GM19463 (cell line): ENCODE measurements around the gene MEGF6.

Source experiments
- ATAC-seq: cut with Tn5 transposase; IDR thresholded peaks from one replicate; pipeline ENCODE4 v1.9.1; 2021; ENCODE audit warnings: mild to moderate bottlenecking, moderate library complexity; ENCODE audit not compliant: unreplicated experiment

The MEGF6 gene

DNA sequence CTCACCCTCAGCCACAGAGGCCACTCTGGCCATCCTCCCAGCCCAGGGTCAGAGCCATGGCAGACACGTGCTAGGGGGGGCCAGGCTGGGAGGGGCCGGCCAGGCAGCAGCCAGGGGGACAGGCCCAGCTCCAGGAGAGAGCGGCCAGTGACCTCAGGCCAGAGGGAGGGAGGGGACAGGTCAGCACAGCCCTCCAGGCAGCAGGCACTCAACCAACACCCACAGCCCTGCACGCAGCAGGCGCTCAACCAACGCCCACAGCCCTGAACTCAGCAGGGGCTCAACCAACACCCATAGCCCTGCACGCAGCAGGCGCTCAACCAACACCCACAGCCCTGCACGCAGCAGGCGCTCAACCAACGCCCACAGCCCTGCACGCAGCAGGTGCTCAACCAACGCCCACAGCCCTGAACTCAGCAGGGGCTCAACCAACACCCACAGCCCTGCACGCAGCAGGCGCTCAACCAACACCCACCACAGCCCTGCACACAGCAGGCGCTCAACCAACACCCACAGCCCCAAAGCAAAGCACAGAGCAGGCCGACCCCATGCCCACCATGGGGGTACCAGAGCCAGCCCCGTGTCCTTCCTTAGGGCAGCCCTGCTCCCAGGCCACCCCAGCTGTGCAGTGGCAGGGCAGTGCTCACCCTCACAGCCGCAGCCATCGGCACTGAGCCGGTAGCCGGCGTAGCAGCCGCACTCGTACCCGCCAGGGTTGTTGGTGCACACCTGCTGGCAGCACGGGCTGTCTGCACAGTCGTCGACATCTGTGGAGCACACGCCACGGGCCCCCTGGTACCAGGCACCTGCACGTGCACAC is 101.0 kb downstream of the MEGF6 start:
- no peak for ATAC-seq

DNA sequence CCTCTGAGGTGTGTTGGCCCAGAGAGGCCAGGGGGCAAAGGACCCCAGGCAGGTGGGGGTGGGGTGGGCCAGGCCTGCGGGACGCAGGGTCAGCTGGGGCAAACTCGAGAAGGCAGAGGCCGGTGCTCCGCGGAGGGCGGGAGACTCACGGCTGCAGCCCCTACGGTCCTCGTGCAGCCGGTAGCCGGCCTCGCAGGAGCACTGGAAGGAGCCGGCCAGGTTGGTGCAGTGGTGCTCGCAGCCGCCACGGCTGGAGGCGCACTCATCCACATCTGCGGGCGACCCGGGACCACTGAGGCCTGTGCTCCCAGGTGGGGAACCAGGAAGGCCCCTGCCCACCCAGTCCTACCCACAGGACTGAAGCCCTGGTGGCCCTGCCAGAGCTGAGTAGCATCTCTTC is 101.6 kb downstream of the MEGF6 start:
- no peak for ATAC-seq

DNA sequence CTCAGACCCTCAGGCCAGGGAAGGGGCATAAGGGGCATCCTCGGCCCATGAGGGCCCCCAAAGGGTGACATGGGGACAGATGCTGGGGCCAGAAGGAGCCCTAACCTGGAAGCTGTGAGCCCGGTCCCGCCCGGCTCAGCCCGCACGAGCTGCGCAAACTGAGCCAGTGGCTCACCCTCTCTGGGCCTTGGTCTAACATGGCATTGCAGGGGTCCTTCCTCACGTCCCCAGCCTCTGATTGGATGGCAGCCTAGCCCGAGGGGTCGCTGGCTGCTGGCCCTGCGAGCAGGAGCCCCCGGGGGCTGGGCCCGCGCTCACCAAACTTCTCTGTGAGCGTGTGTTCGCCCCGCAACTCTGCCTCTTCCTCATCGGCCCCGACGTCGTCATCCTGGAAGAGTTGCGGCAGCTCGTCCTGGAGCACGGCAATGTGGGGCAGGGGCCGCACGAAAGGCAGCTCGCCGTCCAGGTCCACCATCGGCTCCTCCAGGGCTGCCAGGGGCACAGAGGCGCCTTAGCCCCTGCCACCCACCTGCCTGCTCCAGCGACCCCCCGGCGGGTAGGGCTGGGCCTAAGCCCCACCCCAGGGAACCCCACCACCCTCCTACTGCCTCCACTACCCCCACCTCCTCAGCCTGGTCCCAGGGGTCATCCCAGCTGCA is 102.4 kb downstream of the MEGF6 start:
- ATAC-seq, result no peak

DNA sequence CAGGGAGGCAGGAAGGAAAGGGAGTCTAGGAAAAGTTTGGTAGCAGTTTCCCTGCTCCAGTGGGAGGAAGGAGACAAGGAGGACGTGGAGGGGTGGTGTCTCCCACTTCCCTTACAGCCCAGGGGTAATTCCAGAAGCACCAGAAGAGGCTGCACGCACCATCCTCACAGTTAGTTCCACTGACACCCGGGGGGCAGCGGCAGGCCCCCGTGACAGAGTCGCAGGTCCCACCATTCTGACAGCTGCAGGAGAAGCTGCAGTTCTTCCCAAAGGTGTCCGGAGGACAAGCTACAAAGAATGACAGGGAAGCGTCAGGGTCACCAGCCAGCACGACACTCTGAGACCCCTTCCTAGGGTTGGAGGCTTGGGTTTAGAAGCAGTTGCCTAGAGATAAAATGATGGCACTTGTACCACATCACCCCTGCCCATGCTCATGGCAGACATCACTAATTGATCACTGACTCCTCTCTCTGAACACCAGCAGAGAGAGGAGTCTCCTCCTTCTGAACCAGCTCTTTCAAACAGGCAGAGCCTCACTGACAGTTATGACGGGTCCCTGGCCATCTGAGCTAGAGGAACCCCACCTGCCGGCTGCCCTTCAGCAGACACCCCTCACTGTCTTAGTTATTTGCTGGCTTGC is 103.6 kb downstream of the MEGF6 start:
- no peak for ATAC-seq

DNA sequence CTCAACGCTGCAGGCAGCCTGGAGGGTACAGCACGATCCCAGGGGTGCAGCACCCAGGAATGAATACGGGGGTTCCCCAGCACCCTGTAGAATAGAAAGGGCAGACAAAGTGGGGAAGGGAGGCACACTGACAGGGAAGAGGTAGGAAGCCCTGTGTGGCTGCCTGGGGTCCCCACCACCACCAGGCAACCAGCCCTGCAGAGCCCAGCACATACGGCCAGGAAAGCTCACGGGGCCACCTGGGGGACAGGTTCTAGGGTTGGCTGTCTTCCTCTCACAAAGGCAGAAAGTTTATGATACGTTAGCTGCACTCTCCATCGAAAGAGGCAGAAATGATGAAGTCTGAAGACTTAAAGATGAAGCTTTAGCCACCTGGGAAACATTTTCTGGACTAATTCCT is 104.4 kb downstream of the MEGF6 start:
- no peak for ATAC-seq

DNA sequence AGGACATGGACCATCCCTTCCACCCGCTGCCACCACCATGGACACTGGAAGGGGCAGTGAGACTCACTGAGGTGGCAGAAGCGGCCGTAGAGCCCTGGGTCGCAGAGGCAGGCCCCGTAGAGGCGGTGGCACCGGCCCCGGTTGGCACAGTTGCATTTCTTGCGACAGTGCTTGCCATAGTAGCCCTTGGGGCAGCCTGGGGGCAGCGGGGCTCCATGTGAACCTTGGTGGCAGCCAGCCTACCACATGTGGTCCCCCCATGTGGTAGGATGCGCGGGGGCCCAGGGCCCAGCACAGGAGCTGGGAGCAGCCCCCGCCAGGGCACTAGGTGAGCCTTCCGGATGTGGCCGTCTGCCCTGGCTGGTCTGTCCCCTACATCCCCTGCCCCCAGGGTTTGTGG is 105.3 kb downstream of the MEGF6 start:
- no peak for ATAC-seq

DNA sequence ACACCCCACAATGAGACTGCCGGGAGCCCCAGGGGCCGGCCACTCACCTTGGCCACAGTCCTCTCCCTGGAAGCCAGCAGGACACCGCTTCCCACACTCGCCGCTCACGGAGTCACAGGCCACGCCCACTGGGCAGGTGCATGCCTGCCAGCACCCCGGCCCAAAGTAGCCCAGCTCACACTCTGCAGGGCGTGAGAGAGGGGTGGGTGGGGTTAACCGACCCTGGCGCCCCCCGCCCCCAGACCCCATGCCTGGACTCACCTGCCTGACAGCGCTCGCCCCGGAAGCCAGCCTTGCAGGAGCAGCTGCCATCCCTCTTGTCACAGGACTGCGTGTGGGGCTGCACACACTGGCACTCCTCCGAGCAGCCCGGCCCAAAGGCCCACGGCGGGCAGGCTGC is 106.1 kb downstream of the MEGF6 start:
- ATAC-seq, result no peak

DNA sequence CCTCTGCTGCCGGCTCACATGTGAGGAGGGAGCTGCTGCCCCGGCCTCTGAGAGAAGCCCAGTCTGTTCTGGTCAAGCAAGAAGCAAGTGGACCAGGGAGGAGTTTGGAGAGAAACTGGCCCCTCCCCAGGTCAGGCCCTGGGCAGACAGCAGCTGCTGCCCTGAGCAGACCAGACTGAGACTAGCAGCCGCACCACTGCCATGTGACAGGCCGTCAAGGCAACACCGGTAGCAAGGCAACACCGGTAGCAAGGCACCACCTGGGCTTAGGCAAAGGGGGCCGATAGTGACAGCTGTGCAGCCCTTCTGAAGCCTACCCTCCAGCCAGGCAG is 106.5 kb downstream of the MEGF6 start:
- ATAC-seq, result no peak

DNA sequence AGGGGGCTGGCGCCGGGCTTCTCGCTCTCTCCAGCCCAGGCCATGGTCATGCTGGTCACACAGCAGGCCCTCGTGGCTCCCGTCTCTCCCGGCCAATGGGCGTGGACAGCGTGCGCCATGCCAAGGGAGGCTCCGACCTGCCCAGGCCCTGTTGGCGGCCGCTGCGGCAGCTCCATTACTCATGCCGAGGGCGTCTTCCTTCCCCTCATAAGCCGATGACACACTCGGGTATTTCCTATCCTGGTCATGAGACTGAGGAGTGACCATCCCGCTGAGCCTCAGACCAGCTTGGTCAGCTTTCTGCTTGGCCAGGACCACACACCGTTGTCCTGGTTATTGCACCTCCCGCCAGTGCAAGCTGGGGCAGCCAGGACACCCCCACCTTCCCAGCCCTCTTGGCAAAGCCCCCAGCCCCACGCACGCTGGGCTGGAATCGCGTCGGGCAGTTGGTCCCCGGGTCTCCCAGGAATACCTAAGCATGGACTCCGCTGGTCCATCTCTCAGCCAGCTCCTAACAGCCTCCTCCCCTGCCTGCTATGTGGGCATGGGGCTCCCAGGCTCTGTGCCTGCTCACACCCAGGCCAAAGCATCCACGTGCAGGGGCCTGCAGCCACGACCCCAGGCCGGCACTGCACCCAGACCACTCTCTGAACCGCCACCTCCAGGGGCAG is 107.0 kb downstream of the MEGF6 start:
- ATAC-seq, result no peak

DNA sequence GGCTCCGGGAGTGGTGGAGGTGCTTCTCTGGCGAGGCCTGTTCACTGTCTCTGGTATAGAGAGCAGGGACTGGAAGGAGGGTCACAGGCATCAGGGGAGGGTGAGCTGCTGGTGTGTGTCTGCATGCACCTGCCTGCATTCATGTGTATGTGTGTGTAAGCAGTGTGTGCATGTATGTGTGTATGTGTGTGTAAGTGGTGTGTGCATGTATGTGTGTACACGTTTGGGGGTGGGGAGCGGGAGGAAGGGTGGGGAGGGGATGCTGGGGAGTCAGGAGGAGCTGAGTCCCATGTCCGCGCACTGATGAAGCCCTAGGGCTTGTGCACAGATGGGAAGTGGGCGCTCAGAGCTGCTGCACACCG is 107.8 kb downstream of the MEGF6 start:
- no peak for ATAC-seq

DNA sequence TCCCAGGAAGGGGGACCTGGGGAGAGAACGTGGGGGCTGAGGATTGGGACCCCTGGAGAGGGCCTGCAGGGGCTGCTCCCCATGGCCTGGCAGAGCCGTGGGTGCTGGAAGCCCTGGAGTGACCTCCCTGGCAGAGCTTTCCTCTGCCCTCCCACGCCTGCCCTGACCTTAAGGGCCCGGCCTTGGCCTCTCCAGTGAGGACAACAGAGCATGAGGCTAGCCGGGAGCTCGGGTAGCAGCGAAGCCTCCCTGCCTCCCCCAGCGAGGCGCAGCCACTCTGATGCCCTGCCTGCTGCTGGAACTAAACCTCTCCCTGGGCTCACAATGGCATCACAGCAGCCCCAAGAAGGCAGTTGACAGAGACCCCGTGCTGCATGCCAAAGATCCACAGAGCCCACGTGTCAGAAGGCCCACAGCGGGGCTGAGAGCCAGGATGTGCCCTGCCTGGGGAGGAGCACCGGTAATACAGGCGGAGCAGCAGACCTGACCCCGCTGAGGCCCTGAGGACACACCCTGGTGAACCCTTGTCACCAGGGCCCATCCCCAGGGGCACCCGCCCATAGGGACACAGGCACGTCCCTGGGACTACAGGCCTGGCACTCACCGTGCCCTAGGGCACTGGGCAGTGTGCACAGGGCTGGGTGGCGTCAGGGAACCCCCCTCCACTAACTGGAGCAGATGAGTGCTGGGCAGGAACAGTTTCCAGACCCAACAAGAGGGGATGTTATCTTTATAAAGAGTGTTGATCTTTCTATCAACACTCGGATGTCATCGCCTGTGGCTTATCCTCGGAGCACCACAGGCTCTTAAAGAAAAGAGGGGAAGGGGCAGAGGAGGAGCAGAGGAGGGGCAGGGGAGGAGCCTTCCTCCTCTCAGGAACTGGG is 108.4 kb downstream of the MEGF6 start:
- ATAC-seq, result no peak

DNA sequence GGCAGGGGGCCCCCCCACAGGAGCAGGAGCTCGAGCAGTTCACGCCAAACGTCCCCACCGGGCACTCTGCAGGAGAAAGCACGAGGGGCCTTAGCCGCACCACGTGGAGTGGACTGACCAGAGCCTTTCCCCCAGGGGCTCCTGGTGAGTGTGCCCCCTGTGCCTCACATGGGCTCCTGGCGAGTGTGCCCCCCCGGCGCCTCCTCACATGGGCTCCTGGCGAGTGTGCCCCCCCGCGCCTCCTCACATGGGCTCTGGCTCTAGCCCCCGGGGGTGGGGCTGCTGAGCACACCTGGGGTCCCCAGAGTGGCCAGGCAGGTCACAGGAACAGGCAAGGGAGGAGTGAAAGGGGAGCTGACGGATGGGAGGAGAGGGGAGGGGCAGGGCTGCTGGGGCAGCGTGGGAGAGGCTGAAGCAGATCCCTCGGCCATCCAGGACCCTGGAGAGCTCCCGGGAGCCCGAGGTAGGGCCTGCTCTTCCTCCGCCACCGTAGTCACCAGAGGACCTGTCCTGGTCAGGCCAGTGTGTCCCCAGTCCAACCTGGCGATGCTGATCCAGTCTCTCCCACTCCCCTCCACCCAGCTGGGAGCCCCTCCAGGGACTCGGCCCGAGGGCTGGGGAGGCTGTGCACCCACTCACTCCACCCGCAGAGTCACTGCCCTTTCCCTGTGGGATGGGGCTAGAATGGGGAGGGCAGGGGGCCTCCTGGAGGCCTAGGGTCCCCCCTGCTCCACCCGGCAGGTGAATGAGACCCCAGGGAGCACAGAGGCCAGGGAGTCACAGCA is 109.3 kb downstream of the MEGF6 start:
- ATAC-seq, result no peak

DNA sequence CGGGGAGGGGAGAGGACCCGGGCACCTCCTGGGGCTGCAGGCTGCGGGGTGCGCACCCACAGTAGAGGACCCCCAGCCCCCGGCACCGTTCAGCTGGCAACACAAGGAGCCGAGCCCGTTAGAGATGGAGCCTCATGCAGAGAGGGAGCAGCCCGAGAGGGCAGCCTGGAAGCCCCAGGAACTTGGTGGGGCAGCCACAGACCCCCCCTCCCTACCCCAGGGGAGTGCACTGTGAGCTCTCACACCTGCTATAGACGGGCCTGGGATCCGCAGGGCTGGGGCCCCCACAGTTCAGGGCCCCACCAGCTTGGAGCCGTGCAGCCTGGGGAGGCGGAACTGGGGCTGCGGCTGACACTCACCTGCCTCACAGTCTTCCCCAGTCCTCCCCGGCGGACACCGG is 109.9 kb downstream of the MEGF6 start:
- ATAC-seq, result no peak

DNA sequence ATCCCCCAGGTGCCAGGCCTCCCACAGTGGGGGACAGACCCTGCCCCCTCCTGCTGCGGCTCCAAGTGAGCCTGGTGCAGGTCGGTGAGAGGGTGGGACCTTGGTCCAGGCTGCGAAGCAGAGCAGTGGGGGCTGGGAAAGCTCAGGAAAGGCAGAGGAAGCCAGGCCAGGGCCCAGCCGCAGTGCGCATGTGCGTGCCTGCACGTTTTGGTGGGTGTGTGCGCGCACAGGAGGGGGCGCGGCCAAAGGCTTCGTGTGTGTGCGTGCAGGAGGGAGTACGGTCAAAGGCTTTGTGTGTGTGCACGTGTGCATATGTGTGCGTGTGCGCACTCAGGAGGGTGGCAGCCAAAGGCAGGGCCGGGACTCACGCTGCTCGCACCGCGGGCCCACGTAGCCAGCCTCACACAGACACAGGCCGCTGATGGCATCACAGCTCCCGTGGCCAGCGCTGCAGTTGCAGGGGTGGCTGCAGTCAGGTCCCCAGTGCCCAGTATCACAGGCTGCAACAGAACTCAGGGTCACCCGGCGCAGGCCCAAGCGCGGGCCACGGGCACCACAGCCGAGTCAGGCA is 111.0 kb downstream of the MEGF6 start:
- no peak for ATAC-seq

DNA sequence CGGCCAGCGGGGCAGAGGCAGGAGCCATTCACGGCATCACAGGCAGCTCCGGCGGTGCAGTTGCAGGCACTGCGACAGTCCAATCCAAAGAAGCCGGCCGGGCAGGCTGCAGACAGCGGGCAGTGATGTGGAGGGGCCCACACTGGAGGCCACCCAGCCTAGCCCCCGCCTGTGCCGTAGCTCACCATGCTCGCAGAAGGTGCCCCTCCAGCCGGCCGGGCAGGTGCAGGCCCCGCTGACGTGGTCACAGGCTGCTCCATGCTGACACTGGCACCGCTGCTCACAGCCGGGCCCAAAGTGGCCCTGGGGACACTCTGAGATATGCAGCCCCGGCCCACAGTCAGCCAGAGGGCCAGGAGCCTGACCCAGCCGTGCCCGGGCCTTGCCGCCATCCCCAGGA is 111.7 kb downstream of the MEGF6 start:
- ATAC-seq, result no peak

DNA sequence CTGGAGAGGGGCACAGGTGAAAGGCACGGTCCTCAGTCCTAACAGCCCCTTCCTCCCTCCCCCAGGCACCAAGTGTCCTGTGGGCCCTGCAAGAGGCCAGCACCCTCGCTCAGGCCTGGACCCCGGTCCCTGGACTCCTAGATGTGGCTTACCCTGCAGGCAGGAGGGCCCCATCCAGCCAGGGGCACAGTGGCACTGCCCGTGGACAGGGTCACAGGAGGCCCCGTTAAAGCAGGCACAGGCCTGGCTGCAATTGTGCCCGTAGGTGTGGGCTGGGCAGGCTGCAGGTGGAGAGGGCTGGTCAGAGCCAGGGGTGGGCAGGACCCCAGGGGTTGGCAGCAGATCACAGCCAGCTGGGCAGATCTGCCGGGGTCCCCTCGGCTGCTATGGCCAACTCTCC is 112.3 kb downstream of the MEGF6 start:
- ATAC-seq, result no peak

DNA sequence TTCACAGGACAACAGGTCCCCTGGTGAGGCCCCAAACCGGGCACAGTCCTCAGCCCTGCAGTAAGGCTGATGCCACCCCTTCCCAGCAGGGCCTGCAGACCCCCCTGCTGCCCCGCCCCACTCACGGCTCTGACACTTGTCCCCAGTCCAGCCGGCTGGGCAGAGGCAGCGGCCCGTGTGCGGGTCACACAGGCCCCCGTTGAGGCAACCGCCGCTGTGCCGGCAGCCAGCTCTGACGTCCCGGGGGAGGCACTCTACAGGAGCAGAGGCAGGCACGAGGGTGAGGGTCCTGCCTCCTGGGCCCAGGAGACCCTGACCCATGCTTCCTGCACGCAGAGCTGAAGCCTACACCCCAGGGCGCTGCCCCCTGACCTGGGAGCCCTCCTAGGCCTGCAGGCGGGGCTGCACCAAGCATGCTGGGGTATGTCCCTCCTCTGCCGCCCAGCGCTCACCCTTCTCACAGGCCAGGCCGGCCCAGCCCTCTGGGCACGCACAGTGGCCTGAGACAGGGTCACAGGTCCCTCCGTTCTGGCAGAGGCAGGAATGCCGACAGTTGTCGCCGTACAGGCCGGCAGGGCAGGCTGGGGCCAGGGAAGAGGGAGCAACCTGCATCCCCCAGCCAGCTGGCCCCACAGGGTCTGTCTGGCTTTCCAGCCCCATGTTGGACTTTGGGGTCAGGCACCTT is 112.9 kb downstream of the MEGF6 start:
- no peak for ATAC-seq

DNA sequence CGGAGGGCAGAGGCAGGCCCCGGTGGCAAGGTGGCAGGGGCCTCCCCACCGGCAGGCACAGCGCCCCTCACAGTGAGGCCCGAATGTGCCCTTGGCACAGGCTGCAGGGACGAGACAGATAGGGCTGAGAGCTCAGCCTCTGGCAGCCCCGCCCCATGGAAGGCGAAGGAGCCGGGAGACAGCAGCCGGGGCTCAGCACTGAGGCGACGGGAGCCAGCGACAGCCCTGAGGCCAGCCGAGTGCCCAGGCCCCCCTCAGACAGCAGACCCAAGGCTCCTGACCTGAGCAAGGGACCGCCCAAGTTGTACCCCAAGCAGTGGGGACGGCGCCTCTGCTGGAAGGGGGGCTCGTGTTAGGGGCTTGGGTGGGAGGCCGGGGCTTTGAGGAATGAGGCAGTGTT is 113.8 kb downstream of the MEGF6 start:
- ATAC-seq, result no peak

DNA sequence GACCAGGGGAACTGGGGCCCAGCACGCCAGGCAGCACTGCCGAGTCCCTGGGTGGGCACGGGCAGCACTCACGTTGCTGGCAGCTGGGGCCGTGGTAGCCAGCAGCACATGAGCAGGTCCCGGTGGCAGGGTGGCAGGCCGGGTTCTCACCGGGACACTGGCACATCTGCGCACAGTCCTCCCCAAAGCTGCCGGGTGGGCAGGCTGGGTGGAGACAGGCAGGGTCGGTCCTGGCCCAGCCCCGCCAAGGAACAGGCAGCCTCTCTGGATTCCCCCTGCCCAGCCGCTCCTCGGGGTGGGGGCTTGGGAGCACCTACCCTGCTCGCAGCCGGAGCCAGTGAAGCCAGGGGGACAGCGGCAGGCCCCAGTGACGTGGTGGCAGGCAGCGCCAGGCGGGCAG is 114.4 kb downstream of the MEGF6 start:
- no peak for ATAC-seq
